OCI-LY3 (cell line): ENCODE data around the gene FEM1B.

Experiments used
- CTCF ChIP-seq: fragments of 200-600, 300-600 bp; sonication (generic); IDR thresholded peaks from 2 replicates; pipeline ENCODE4 v1.5.1; 2014; ENCODE audit warnings: antibody characterized with exemption, low read length, low read depth
- EZH2phosphoT487 ChIP-seq: fragments of 200-600 bp; shearing (Covaris generic); IDR thresholded peaks from 2 replicates; pipeline ENCODE4 v1.6.1; 2018; ENCODE audit warnings: antibody characterized with exemption, mixed run types, low read depth

GRCh38 chr15:68339481-68339880, 61.9 kb downstream of the FEM1B start:
- TF ChIP-seq CTCF (no peak), EZH2phosphoT487 (no peak)
